Astrocyte (in vitro differentiated cells and primary cell): ENCODE measurements around the gene PCED1B. TPM values are rescaled to one million over a fixed set of nuclear protein-coding genes. Genes with fewer than 3 reads are reported as not detected.
"Not testable (repeated sequence)": the region's sequence is repeated elsewhere in the genome, so short reads cannot be mapped to it uniquely, and the experiment has no call there.

Experiments
- DNase-seq: peaks from one replicate; pipeline ENCODE4 v3.0.0-alpha.2; 2010; ENCODE audit warnings: low read depth
- FAIRE-seq: peaks from 2 replicates; lab custom pipeline; 2011; peaks lifted over from hg19 to GRCh38; lab: Jason Lieb, UNC
- H2AFZ ChIP-seq: 2 replicates; pipeline ENCODE4 v1.6.0; 2012; ENCODE audit warnings: low read depth, low read length, inconsistent platforms
- H3K27ac ChIP-seq: 2 replicates; pipeline ENCODE4 v1.5.1; 2011; ENCODE audit warnings: low read depth, low read length, inconsistent platforms
- H3K27me3 ChIP-seq: 2 replicates; pipeline ENCODE4 v1.6.0; 2011; ENCODE audit warnings: low read length, inconsistent platforms; ENCODE audit not compliant: insufficient read depth
- H3K36me3 ChIP-seq: 2 replicates; pipeline ENCODE4 v1.5.1; 2011; ENCODE audit warnings: low read length, inconsistent platforms; ENCODE audit not compliant: insufficient read depth
- H3K4me1 ChIP-seq: 2 replicates; pipeline ENCODE4 v1.5.1; 2011; ENCODE audit warnings: low read length, inconsistent platforms; ENCODE audit not compliant: insufficient read depth
- H3K4me2 ChIP-seq: 2 replicates; pipeline ENCODE4 v1.6.0; 2012; ENCODE audit warnings: low read length, inconsistent platforms
- H3K4me3 ChIP-seq: 2 replicates; pipeline ENCODE4 v1.5.1; 2011; ENCODE audit warnings: low read depth, mild to moderate bottlenecking, low read length, inconsistent platforms; ENCODE audit not compliant: insufficient read depth
- H3K79me2 ChIP-seq: 2 replicates; pipeline ENCODE4 v1.6.0; 2012; ENCODE audit warnings: mild to moderate bottlenecking, low read length, inconsistent platforms; ENCODE audit not compliant: insufficient read depth
- H3K9ac ChIP-seq: 2 replicates; pipeline ENCODE4 v1.6.0; 2012; ENCODE audit warnings: mild to moderate bottlenecking, low read length, inconsistent platforms
- H3K9me3 ChIP-seq: 2 replicates; pipeline ENCODE4 v1.5.1; 2012; ENCODE audit warnings: low read depth, mild to moderate bottlenecking, low read length, inconsistent platforms; ENCODE audit not compliant: insufficient read depth
- H4K20me1 ChIP-seq: 2 replicates; pipeline ENCODE4 v1.6.0; 2012; ENCODE audit warnings: low read length, inconsistent platforms; ENCODE audit not compliant: insufficient read depth
- H3K27ac Mint-ChIP-seq: one replicate; pipeline ENCODE4 v1.8.0; 2021; ENCODE audit warnings: mild to moderate bottlenecking, mixed read lengths; ENCODE audit not compliant: unreplicated experiment
- H3K27me3 Mint-ChIP-seq: one replicate; pipeline ENCODE4 v1.8.0; 2021; ENCODE audit warnings: low read depth, mixed read lengths; ENCODE audit not compliant: unreplicated experiment
- H3K36me3 Mint-ChIP-seq: one replicate; pipeline ENCODE4 v1.8.0; 2021; ENCODE audit warnings: low read depth, mixed read lengths; ENCODE audit not compliant: unreplicated experiment
- H3K4me1 Mint-ChIP-seq: one replicate; pipeline ENCODE4 v1.8.0; 2021; ENCODE audit warnings: low read depth, mixed read lengths; ENCODE audit not compliant: unreplicated experiment
- H3K4me3 Mint-ChIP-seq: one replicate; pipeline ENCODE4 v1.8.0; 2021; ENCODE audit warnings: mild to moderate bottlenecking, moderate library complexity, mixed read lengths; ENCODE audit not compliant: unreplicated experiment
- H3K9me3 Mint-ChIP-seq: one replicate; pipeline ENCODE4 v1.8.0; 2021; ENCODE audit warnings: mild to moderate bottlenecking, mixed read lengths; ENCODE audit not compliant: unreplicated experiment
- CTCF ChIP-seq: IDR thresholded peaks from 2 replicates; pipeline ENCODE4 v1.5.1; 2011; ENCODE audit warnings: low read depth, mild to moderate bottlenecking, inconsistent platforms, low read length, moderate library complexity; ENCODE audit not compliant: insufficient read depth
- EZH2 ChIP-seq: IDR thresholded peaks from 2 replicates; pipeline ENCODE4 v1.6.1; 2012; ENCODE audit warnings: mild to moderate bottlenecking, low read length, inconsistent platforms; ENCODE audit not compliant: insufficient read depth
- total RNA-seq: library from RNA; stranded (reverse); gene quantifications from 2 replicates; pipeline ENCODE4 v1.2.1, GENCODE V29; 2021

The PCED1B gene
- total RNA-seq, 1 donor from 2014 or later = 1.8 TPM

DNA sequence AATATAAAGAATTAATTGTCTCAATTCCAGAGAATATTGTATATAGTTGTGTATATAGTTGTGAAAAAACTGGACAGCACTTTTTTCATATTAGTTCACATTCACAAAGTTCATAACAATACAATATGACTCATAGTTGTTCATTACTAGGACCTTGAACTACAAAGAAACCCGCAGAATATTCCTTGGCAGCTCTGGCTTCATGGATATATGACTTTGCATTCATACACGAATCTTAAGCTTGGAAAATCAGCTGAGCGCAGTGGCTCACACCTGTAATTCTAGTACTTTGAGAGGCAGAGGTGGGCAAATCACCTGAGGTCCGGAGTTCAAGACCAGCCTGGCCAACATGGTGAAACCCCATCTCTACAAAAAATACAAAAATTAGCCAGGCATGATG, 38.1 kb upstream of the PCED1B start:
- Histone ChIP-seq H3K4me1 (no peaks in the 10 kb centered on the region), H3K9ac (no peak overlapping the region), H3K79me2 (no peaks in the 10 kb centered on the region), H3K27ac (no peak overlapping the region), H3K9me3 (no peaks in the 10 kb centered on the region), H3K4me3 (no peak overlapping the region), H3K4me2 (no peak overlapping the region), H4K20me1 (no peaks in the 10 kb centered on the region), H3K27me3 (no peaks in the 10 kb centered on the region), H2AFZ (no peak overlapping the region), H3K36me3 (no peaks in the 10 kb centered on the region)
- TF ChIP-seq CTCF (no peak), EZH2 (no peak)
- H3K36me3 Mint-ChIP-seq = no peaks in the 10 kb centered on the region
- no peak overlapping the region for H3K4me3 Mint-ChIP-seq
- peaks cover 8% of the 10 kb centered on the region for H3K4me1 Mint-ChIP-seq
- H3K27me3 Mint-ChIP-seq = no peaks in the 10 kb centered on the region
- H3K27ac Mint-ChIP-seq = no peak overlapping the region
- FAIRE-seq (no peak), DNase-seq (no peak)
- H3K9me3 Mint-ChIP-seq = peaks cover 5% of the 10 kb centered on the region

- Histone ChIP-seq H4K20me1 (no peaks in the 10 kb centered on the region), H3K27me3 (no peaks in the 10 kb centered on the region), H3K4me3 (no peak overlapping the region), H3K4me2 (no peak overlapping the region), H3K4me1 (no peaks in the 10 kb centered on the region), H2AFZ (no peak overlapping the region), H3K27ac (no peak overlapping the region), H3K36me3 (no peaks in the 10 kb centered on the region), H3K9ac (no peak overlapping the region), H3K79me2 (no peaks in the 10 kb centered on the region), H3K9me3 (no peaks in the 10 kb centered on the region)
- H3K9me3 Mint-ChIP-seq = peaks cover 18% of the 10 kb centered on the region
- FAIRE-seq (no peak), DNase-seq (no peak)
- no peak for TF ChIP-seq EZH2
- TF ChIP-seq CTCF = no peak
- H3K27ac Mint-ChIP-seq = no peak overlapping the region
- H3K4me1 Mint-ChIP-seq = no peaks in the 10 kb centered on the region
- no peak overlapping the region for H3K4me3 Mint-ChIP-seq
- H3K27me3 Mint-ChIP-seq = no peaks in the 10 kb centered on the region
- peaks cover 6% of the 10 kb centered on the region for H3K36me3 Mint-ChIP-seq
Measured at GRCh38 chr12:47048541-47048940, 30.9 kb upstream of the PCED1B start.

GRCh38 chr12:47051291-47051690, 28.1 kb upstream of the PCED1B start:
- H3K27me3 ChIP-seq, H3K4me1 ChIP-seq, H3K9me3 ChIP-seq, H3K4me1 Mint-ChIP-seq, H3K27ac ChIP-seq, H2AFZ ChIP-seq, H3K9ac ChIP-seq, H3K4me3 ChIP-seq, DNase-seq, H4K20me1 ChIP-seq, H3K27me3 Mint-ChIP-seq, H3K79me2 ChIP-seq, H3K4me3 Mint-ChIP-seq, FAIRE-seq, H3K4me2 ChIP-seq, H3K36me3 Mint-ChIP-seq, H3K36me3 ChIP-seq, H3K27ac Mint-ChIP-seq: not testable (repeated sequence)
- H3K9me3 Mint-ChIP-seq = peaks cover 14% of the 10 kb centered on the region
